ENCODE measurements around the gene CCDC54.

CCDC54 gene

DNA sequence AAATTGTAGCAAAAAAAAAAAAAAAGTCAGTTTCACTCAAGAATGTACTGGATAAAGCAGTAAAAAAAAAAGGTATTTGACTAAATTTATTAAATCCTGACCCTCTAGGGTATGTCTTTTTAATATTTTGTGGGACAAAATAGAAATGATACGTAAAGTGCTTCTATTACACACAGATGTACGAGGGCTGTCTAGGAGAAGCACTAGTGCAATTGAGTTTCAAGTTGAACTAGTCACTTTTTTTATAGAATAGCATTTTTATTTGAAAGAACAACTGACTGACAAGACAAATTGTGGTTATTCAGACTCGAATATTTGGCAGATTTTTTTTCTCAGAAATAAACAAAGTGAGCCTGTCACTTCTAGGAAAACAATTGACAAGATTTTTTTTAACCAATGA is 49.0 kb downstream of the CCDC54 start:
- Histone ChIP-seq H3K27ac (no peak overlapping the region), H3K4me3 (no peak overlapping the region)

All from skin epidermis (tissue), 12 donors.